ENCODE data around the gene RAB14.
"Not testable (repeated sequence)": the region's sequence is repeated elsewhere in the genome, so short reads cannot be mapped to it uniquely, and the experiment has no call there.

Gene RAB14

DNA sequence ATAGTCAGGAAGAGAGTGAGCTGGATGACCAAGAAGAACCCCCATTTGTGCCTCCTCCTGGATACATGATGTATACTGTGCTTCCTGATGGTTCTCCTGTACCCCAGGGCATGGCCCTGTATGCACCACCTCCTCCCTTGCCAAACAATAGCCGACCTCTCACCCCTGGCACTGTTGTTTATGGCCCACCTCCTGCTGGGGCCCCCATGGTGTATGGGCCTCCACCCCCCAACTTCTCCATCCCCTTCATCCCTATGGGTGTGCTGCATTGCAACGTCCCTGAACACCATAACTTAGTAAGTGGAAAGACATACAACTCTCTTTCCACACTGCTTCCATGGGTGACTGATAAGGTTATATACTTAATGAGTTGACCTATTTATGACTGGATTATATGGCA is 51.5 kb downstream of the RAB14 start:
- no peak for DNase-seq

DNA sequence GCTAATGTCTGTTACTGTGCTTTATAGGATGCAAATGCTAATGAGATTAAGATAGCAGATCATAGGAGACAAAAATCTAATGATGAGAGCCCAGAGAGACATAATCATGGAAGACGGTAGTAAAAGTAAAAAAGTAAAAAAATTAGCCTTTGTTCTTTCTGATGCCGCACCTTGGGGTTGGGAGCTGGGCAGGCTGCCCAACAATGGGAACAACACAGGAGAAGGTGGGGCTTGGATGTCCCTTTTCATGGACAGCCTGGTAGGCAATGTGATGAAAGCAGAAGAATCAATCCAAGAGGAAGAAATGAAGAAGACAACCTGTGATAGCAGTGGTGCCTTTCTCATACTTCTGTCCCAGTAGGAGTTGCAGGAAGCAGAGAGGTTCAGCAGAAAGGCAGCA is 57.2 kb downstream of the RAB14 start:
- DNase-seq: no peak

DNA sequence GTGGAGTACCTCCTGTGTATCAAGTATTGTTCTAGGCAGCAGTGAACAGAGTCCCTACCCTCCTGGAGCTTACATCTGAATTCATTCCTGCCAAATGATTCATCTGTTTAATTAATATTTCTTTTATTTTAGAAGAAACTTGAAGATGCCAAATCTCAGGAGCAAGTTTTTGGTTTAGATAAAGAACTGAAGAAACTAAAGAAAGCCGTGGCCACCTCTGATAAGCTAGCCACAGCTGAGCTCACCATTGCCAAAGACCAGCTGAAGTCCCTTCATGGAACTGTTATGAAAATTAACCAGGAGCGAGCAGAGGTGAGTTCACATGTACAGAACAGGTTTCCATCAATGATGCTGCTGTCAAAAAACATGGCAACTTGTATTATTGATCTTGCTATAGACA is 57.9 kb downstream of the RAB14 start:
- DNase-seq: no peak

DNA sequence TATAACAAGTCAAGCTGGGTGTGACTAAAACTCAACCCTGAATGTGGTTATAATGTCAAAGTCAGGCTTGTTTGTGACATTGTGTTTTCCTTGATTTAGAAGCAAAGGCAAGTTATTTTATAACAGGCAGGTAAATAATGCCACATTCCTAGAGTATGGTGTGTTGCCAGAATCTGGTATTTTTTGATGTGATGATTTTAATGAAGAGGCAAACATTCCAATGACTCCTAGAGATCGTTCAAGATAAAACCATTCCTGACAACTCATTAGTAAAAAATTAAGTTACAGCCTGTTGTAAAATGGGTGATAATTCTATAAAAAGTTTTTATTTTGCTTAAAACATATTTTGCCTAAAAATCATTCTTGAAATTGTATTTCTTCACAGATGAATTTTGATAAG is 60.0 kb downstream of the RAB14 start:
- DNase-seq: no peak

DNA sequence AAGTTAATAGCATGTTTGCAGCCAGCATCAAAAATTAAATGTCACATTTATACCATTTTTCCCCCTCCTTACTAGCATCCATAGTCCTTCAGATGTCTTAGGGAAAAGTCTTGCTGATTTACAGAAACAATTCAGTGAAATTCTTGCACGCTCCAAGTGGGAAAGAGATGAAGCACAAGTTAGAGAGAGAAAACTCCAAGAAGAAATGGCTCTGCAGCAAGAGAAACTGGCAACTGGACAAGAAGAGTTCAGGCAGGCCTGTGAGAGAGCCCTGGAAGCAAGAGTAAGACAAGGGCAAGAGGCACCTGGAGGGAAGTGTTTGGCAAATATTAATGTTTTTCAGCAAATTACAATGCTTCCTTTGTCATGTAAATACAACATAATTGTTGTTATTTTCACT is 60.4 kb downstream of the RAB14 start:
- DNase-seq: no peak

DNA sequence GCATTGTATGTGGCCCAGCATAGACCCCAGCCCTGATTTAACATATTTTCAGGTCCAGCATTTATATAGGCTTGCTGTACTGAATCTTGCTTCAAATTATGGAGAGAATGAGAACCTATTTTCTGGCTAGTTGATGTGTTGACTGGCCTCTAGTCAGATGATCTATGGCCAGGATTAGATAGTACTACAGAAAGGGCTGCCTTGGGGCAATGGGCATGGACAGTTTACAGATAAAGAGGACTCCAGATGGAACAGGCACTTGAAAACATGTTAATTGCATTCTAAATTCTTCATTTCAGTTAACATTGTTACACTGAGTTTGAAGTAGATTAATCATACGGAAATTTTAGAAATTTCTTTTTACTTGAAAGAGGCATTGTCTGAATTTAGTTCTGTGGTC is 61.5 kb downstream of the RAB14 start:
- DNase-seq: no peak

DNA sequence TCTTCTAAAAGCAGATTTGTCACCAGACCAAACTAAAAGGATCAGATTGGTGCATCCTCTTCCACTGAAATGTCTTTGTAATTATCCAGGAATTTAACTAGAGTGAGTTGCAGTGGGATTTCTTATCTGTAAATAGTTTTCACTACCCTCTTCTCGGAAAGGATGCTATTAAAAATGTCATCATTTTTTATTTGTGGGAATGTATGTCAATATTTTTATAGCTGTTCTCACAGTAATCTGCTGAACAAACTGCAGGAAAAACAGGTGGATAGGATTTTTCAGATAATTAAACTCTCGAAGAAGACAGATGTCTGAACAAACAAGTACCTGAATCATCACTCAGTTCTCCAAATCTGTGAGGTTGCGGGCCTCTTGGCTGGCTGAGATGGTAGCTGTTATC is 62.7 kb downstream of the RAB14 start:
- DNase-seq: no peak

DNA sequence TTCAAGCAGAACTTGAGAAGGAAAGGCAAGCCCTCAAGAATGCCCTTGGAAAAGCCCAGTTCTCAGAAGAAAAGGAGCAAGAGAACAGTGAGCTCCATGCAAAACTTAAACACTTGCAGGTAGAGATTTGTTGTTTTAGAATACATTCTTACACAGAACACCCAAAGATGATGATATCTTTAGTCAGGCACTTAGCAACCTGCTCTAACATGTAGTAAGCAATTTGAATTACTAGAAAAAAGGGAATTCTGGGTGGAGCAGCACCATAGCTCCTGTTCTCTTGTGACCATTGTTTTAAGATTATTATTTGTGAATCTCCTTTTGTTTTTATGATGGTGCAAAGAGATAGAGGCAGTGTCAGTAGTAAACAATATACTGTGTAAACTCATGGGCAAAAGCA is 63.1 kb downstream of the RAB14 start:
- DNase-seq: no peak

DNA sequence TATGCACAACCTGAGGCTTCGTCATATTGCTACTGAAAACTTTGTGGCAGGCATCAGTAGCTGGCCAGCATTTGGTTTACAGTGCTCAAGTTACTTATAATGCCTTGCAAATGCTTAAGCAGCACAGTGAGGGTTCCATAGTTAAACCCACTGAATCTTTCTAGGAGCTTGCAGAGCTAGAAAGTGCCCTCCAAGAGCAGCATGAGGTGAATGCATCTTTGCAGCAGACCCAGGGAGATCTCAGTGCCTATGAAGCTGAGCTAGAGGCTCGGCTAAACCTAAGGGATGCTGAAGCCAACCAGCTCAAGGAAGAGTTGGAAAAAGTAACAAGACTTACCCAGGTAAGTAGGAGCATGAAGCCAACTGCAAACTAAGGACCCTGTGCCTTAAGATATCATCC is 66.0 kb downstream of the RAB14 start:
- DNase-seq: no peak

DNA sequence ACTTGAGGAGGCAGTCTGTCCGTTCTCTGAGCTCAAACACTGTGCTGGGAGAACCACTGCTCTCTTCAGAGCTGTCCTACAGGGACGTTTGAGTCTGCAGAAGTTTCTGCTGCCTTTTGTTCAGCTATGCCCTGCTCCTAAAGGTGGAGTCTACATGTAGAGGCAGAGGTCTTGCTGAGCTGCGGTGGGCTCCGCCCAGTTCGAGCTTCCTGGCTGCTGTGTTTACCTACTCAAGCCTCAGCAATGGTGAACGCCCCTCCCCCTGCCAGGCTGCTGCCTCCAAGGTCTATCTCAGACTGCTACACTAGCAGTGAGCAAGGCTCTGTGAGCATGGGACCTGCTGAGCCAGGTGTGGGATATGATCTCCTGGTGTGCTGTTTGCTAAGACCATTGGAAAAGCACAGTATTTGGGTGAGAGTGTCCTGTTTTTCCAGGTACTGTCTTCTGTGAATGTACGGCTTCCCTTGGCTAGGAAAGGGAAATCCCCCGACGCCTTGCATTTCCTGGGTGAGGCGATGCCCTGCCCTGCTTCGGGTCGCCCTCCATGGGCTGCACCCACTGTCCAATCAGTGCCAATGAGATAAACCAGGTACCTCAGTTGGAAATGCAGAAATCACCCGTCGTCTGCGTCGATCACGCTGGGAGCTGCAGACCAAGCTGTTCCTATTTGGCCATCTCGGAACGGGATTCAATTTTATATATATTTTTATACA is 68.4 kb downstream of the RAB14 start:
- peak; percentile 39 to 55 for DNase-seq

DNA sequence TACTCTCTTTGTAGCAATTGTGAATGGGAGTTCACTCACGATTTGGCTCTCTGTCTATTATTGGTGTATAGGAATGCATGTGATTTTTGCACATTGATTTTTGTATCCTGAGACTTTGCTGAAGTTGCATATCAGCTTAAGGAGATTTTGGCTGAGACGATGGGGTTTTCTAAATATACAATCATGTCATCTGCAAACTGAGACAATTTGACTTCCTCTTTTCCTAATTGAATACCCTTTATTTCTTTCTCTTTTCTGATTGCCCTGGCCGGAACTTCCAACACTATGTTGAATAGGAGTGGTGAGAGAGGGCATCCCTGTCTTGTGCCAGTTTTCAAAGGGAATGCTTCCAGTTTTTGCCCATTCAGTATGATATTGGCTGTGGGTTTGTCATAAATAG is 72.3 kb downstream of the RAB14 start:
- DNase-seq: not testable (repeated sequence)

All from stimulated activated CD4-positive, alpha-beta T cell treated with anti-CD3 and anti-CD28 coated beads, Interleukin-4, amount 100 ng/mL, for 4 hours (primary cell).